Brain pericyte (primary cell): ENCODE results near the gene ASB15.
"Not testable (repeated sequence)": the region's sequence is repeated elsewhere in the genome, so short reads cannot be mapped to it uniquely, and the experiment has no call there.

Experiments used
- DNase-seq: peaks from one replicate; pipeline ENCODE4 v3.0.0-alpha.2; 2012; ENCODE audit warnings: low read depth, low spot score

ASB15 gene

DNA sequence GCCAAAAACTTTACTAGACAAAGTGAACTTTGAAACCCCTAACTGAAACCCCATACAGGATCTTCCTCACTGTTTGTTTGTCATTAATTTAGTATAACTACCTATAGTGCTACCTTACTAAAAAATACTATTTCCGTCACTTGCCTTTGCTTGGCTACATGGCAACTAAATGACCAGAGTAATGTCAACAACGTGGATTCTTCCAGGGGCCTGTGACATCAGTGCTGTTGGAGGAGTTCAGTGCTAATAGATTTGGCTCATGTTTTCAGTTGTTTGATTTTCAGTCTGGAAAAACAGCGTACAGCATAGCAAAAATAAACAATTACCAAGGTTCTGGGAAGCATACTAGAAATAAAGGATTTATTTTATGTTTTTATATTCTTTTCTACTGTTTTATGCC lies 3.0 kb upstream of the ASB15 start:
- DNase-seq, result no peak

DNA sequence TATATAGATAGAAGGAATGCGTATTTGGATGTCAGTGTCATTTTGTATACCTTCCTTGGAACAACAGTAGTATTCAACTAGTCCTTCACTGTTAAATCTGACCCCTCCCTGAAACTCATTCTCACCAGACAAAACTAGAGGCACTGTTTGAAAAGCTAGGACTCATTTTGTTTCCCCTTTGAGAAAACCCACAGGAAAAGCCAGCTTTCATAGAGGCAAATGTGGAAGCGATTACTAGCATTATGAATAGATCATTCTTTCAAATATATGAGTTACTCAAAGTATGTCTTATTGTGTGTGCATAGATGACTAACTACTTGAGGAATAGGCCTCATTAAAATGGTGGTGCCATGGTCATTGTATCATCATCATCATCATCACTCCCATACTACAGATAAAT lies 1.9 kb upstream of the ASB15 start:
- DNase-seq, result no peak

DNA sequence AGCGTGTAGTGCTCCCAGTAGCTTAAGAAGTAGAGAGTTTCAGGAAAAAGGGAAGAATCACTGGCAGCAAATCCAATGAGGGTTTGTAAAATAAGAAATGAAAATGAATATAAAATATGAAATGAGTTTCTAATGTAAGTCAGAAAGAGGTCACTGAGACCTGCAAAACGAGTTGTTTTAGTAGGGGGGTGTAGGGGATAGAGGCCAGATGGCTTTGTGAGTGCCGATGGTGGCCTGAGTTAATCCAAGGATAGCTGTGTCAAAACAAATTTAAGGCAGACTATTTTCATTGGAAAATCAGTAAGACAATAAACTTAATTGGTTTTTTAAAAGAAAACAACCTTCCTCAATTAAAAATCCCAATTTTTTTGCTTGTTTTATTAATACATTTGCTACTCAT lies 745 bp upstream of the ASB15 start:
- no peak for DNase-seq

DNA sequence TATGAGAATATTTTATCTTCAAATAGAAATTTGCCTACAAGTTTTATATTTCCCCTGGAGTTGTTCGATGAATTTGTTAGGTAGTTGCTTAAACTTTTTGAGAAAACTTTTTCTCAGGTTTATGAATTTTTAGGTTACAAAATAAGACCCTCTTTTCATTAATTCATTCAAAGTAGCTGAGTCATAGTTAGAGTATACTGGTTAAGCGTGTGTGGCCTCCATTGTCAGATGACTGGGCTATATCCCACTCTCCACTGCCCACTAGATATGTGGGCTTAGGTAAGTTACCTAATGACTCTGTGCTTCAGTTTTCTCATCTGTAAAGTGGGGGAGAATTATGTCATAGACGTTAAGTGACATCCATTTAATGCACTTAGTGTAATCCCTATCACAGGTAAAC lies 1.0 kb downstream of the ASB15 start:
- DNase-seq, result no peak

DNA sequence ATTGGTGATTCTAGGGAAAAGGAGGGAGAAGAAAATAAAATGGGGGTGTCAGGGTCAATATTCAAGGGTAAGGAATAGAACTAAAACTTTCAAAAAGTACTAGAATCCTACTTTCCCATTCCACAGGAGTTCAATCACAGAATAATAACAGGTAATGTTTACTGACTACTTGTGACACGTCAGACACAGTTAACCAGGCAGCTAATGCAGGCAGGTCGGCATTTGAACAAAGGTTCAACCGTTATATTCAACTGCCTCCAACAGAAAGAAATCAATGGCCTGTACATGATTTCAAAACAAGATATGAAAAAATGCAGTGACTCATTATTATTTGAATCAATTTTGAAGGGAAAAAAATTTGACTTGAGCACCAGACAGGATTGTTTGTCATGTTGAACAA lies 3.1 kb downstream of the ASB15 start:
- no peak for DNase-seq

DNA sequence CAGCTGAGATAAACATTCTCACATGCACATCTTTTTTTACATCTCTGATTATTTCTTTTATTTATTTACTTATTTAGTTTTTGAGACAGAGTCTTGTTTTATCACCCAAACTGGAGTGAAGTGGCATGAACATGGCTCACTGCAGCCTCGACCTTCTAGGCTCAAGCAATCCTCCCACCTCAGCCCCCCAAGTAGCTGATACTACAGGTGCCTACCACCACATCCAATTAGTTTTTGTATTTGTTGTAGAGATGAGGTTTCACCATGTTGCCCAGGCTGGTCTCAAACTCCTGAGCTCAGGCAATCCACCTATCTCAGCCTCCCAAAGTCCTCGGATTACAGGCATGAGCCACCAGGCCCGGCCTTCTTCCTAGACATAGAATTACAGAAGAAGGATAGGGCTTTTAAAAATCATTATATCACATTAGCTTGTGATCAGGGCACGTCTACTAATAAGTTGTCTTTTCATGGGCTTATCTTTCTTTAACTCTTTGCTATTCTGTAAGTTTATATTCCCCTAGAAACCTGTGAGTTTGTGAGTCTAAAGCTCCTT lies 5.9 kb downstream of the ASB15 start:
- no peak for DNase-seq

DNA sequence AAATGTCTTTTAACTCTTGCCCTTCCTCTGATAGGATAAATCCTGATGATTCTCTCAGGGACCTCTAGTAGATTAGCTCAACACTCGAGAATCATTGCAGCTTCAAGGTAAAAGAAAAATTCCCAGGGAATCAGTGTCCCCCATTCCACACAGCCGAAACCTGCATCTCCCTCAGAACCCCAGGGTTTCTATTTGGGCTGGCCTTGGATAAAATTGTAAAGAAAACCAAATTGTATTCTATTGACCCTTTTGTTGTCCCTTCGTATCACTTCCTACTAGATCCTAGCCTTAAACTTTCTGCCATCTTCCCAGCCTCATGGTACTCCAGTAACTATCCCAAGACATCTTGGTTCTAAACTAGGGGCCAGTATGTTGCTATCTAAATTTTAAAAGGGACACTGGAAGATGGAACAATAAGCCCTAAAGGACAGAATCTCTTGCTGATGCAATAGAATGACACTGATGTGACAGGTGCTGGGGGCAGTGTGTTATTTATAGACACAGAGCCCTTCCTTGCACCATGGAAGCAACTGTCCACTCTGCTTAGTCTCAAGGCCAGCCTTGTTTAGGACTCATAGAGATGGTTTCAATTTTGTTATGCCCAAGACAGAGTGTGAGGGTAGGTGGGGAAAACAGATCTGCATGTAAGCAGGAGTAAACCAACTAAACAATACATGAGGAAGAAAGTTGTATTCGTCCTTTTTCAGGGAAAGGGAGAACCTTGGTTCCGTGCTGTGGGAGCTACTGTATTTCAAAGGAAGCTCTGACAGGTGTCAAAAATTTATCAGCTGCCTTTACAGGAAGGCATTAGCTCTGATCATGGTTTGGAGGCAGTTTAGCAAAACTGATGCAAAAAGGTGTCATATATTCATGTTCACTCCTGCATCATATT lies 7.6 kb downstream of the ASB15 start:
- DNase-seq, result no peak

DNA sequence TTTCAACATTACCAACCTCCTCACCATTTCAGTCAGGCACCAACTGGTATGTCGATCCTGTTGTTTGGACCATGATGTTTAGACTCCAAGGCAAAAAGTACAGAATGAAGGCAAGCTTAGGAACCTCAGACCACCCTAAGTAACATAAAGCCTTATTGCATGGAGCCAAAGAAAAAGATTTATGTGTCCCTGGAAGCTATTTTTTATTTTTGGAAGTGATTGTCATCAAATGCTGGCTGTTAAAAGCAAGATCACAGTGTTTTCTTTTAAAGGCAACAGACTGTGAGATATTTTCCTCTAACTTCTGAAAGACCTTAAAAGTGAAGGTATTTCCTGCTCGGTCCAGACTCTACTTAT lies 8.2 kb downstream of the ASB15 start:
- DNase-seq, result no peak

DNA sequence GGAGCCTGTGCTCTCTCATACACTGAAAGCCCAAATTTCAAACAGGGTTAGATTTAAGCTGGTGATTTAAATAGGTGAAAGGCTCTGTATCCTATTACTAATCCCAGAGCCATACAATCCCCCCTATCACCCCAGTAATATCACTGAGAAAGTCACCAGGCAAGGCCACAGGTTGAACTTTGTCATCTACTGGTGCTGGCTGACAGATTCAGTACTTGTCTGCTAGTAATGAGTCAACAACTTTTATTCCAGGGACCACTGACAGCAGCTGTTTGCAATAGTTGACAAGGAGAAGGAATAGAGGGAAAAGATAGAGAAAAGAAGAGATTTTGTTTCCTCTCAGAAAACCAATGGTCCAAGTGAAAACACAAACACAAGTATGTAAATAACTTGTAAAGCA lies 10.4 kb downstream of the ASB15 start:
- no peak for DNase-seq

DNA sequence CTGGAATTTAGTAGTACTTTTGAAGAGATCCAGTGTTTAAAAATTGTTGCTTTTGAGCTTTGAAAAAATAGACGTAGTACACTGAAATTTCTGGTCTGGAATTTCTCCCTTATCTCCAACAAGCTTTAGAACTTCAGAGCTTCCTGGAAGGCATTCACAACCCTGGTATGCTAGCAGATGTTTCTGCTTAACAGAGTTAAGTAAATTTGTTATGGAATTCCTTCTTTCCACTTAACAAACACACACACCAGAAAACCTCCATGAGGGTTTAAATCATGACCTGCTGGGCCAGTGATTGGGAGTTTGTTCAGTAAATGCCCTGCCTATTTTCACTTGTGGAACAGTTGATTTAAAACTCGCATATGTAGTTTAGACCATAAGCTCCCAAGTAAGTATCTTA lies 13.7 kb downstream of the ASB15 start:
- no peak for DNase-seq

DNA sequence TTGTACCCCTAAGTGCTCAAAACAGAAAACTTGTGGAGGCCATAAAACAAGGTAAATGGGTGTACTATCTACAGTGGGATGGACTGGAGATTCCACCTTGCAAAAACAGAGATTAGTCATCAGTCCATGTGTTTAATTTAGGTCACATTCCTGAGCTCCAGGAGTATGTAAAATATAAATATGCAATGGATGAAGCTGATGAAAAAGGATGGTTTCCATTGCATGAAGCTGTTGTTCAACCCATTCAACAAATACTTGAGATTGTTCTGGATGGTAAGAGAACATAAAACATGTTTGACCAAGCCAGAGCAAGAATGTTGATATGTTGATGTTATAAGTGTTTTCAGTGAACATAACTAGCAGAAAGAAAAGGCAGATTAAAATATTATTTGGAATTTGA lies 14.6 kb downstream of the ASB15 start:
- no peak for DNase-seq

DNA sequence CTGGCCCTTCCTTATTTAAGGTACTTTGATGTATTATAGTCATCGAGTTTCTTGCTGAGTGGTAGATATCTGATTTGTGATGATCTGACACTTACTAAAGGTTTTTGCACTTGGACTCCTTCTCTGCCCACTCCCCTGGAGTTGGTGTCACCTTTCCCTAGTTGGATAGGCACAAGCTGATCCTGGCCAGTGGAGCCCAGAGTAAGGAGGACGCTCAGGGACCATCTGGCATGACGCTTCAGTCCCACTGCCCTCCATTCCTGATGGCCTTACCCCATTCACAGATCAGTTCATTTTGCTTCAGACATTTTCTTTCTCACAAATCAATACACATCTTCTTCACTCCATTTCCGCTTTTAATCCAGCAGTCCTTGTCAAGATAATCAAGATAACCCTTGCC lies 20.1 kb downstream of the ASB15 start:
- DNase-seq, result no peak

DNA sequence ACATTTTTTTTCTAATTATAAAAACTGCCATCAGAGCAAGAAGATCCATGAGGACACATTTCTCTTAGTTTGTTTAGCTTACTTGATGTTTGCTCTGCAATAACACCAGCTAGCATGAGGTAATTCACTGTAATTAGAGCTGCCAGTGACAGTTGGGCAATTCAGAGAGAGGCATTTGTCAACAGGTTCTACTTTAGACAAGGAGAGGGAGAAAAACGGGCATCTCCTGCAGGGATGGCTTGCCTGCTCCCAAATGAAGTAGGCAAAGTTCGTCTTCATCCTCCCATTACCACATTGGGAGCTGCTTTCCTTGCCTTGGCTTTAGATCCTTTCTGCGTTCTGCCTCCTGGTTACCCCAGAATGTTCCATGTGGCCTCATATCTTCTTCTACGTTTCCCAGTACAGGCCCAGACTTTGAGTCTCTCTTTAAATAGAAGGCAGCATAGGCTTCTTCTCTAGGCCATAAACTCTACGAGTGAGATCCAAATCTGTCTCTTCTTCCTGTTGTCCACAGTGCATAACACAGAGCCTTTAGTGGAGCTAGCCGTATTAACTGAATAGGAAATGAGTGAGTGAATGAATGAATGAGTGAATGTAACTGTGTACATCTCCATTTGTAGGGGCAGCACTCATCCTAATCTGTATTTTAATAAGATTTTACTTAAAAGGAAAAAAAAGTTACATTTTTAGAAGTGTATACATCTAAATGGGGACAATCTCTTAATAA lies 21.2 kb downstream of the ASB15 start:
- DNase-seq, result no peak

DNA sequence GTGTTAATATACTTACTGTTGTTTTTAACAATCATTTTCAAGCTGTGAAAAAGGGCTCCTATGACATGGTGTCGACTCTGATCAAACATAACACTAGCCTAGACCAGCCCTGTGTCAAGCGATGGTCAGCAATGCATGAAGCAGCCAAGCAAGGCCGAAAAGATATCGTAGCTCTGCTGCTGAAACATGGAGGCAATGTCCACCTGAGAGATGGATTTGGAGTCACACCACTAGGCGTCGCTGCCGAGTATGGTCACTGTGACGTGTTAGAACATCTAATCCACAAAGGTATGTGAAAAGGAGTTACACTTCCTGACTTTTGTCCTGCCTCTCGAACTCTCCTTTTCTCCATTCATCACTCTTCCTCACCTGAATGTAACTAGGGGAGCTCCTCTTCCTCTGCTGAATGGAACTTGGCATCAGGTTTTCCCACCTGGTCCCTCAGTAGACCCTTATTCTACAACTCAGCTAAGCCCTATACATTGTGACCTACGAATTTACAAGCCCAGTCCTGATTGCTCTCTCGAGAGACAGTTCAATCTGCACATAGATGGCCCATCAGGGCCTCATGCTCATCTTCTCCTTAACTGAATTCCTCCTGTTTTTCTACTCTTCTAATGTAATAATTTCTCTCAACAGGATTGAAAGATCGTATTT lies 23.0 kb downstream of the ASB15 start:
- DNase-seq, result no peak

DNA sequence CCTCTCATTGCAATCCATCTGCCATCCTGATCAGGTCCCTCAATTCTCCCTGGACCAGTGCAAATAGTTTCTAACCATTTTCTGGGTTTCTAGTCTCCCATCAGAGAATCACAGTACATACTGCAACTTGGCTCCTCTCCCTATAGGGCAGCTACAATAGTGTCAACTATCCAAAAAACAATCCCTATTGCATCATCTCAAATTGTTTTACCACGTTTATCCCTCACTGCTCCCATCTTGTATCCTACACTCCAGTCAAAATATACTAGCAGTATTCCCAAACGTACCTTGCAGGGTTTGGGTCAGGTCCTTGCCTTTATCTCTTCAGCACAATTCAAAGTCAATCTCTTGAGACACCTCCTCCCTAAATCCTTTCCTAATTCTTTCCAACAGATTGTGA lies 23.6 kb downstream of the ASB15 start:
- DNase-seq, result no peak

DNA sequence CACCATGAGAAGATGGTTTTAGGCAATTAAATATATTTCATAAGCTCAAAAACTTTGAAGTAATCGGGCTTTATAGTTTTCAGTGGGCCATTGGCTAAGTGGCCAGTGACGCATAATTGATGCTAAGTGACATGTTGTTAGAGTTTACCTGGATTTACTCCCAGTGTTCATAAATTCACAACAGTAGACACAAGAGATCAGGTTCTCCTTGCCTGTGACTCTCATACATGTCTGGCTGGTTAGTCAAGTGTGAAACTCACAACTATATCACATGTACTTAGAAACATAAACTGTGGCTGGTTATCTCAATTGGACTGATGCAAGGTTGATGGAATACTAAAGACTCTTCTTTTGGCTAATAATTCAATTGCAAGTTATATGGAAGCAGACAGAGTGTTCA lies 26.2 kb downstream of the ASB15 start:
- DNase-seq, result no peak

DNA sequence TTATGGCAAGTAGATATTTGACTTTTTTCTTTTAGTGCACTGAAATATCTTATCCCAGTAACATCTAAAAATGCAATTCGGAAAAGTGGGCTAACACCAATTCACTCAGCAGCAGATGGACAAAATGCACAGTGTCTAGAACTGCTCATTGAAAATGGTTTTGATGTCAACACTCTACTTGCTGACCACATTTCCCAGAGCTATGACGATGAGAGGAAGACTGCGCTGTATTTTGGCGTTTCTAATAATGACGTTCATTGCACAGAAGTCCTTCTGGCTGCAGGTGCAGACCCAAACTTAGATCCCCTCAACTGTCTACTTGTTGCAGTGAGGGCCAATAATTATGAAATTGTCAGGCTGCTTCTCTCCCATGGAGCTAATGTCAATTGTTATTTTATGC lies 27.2 kb downstream of the ASB15 start:
- no peak for DNase-seq

DNA sequence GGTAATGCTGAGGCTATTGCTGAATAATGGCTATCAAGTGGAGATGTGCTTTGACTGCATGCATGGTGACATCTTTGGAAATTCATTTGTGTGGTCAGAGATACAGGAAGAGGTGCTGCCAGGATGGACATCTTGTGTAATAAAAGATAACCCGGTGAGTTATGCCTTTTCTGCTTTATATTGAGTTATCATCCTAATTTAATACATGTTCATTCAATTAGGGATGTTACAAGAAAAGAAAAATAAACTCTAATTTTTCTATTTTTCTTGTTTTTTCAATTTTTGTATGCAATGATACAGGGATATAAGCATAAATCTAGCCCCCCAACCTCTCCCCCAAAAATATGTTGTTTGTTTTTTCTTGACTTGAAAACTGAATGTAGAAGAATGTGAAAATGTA lies 27.7 kb downstream of the ASB15 start:
- DNase-seq, result no peak

DNA sequence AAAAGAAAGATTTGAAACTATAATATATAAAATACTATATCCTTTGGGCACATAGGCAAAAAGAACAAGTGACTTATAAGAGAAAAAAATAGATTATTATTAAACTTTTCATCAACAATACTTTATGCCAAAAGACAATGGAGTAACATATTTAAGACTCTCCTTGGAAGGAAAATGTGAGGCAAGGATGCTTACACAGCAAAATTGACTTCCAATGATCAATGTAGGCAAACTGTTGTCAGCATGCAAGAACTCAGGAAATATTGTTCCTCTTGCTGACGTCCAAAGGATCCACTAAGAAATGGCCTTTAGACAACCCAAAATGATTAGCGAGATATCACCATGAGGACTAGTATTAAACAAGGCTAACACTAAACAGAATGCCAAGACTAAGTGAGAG lies 31.2 kb downstream of the ASB15 start:
- no peak for DNase-seq

DNA sequence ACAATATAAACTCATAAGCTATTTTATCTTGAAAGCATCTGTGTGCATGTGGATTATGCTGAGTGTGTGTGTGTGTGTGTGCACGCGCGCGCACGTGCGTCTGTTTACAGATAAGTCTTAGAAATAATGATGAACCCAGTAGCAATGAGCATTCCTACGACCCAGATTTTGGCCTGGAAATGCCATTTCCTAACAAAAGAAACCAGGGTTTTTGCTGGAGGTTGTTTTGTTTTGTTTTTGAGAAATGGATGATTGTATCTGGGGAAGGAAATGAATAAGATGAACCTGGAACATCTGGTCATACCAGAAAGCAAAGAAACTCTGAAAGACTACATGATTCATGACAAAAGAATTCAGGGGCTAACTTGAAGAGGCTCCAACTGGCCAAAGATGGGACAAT lies 31.9 kb downstream of the ASB15 start:
- no peak for DNase-seq

DNA sequence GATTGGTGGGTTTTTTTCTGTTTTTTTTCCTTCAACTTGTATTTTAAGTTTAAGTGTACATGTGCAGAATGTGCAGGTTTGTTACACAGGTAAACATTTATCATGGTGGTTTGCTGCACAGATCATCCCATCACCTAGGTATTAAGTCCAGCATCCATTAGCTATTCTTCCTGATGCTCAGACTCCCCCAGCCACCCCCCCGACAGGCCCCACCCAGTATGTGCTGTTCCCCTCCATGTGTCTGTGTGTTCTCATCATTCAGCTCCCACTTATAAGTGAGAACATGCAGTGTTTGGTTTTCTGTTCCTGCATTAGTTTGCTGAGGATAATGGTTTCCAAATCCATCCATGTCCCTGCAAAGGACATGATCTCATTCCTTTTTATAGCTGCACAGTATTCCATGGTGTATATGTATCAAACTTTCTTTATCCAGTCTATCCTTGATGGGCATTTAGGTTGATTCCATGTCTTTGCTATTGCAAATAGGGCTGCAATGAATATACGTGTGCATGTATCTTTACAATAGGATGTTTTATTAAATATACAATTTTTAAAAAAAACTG lies 32.5 kb downstream of the ASB15 start:
- not testable (repeated sequence) for DNase-seq
